Renal cortical epithelial cell (primary cell): ENCODE measurements around the gene SOCS1. TPM values are rescaled to one million over a fixed set of nuclear protein-coding genes. Genes with fewer than 3 reads are reported as not detected.
A peak's percentile ranks its signal among the peaks of the same experiment; 100 is the strongest.

Experiments
- DNase-seq: peaks from one replicate; pipeline ENCODE4 v3.0.0-alpha.2; 2011; ENCODE audit warnings: low read depth
- total RNA-seq: library from RNA; depleted of rRNA; stranded (reverse); fragments of >200 nt; gene quantifications from 2 replicates; pipeline ENCODE4 v1.2.3, GENCODE V29; 2014

Gene SOCS1
- total RNA-seq, 1 donor from 2014 or later = 4.2 TPM

DNA sequence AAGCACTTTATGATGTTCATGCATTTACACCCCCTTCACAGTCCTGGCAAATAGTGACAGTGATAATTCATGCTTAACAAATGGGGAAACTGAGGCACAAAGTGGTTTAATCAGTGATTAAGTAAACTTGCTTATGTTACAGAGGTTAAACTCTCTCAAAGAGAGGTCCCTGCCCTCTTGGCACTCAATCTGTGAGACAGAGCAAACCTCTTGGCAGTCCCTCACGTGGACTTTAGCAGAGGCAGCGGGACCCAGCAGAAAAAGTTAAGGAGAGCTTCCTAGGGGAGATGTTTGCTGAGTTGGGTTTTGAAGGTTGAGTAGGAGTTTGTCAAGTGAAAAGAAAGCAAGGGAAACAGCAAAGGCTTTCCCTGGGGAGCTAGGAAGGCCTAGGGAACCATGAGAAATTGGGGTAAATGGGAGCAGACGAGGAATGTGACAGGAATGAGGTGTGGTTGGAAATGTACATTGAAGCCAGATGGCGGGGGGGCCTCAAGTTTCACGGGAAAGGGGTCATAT, 10.7 kb downstream of the SOCS1 start:
- DNase-seq = no peak

DNA sequence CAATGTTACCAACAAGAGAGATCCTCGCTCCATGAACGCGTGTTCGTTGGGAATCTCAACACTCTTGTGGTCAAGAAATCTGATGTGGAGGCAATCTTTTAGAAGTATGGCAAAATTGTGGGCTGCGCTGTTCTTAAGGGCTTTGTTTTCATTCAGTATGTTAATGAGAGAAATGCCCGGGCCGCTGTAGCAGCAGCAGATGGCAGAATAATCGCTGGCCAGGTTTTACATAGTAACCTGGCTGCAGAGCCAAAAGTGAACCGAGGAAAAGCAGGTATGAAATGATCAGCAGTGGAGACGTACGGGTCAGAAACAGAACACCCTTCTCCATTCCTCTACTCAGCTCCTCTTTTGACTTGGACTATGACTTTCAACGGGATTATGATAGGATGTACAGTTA, 13.3 kb downstream of the SOCS1 start:
- DNase-seq = no peak

DNA sequence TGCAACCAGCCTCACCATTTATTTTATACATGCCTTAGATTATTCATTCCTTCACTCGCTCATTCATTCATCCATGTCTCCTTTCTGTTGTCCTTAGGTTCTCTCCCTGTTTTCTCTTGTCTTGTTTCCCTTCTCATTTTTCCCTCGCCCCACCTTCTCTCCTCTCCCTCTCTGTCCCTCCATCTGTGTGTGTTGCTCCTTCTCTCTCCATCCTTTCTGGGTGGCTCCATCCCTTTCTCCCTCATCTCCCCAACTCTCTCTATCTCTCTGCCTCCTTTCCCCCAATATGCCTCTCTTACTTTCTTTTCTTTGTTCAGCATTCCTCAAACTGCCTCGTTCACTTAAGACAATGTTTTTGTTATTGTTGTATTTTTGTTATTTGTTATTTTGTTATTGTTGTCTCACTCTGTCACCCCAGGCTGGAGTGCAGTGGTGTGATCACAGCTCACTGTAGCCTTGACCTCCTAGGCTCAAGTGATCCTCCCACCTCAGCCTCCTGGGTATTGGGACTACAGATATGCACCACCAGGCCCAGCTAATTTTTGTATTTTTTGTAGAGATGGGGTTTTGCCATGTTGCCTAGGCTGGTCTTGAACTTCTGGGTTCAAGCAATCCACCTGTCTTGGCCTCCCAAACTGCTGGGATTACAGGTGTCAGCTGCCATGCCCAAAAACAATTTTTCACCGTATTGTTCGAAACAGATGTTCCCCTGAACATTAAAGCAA, 14.4 kb downstream of the SOCS1 start:
- DNase-seq = no peak

DNA sequence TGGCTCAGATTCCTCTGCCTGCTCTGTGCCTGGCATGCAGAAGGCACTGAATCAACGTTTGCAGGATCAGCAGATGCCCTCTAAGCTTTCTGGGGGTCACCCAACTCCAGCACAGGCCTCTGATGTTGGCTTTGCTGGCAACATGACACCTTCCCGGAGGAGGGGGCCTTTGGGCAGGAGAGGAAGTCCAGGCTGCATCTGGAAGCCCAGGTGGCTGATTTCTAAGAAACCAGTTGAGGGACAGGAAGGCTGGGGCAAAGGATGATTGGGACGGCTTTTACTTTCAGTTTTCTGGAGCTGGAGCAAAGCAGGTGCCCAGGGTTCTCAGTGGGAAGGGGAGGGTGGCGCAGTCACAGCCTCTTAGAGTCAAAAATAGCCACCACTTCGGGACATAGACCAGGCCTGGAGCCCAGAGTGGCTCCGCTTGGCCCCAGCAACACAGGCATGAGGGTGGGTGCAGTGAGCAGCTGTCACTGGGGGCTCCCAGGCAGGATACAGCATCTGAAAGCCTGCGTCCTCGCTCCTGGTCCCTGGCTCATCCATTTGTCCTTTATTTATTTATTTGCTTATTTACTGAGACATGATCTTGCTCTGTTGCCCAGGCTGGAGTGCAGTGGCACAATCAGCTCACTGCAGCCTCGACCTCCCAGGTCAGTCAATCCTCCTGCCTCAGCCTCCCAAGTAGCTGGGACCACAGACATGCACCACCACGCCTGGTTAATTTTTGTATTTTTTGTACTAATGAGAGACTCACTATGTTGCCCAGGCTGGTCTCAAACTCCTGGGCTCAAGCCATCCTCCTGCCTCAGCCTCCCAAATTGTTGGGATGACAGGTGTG, 15.1 kb downstream of the SOCS1 start:
- DNase-seq = no peak

DNA sequence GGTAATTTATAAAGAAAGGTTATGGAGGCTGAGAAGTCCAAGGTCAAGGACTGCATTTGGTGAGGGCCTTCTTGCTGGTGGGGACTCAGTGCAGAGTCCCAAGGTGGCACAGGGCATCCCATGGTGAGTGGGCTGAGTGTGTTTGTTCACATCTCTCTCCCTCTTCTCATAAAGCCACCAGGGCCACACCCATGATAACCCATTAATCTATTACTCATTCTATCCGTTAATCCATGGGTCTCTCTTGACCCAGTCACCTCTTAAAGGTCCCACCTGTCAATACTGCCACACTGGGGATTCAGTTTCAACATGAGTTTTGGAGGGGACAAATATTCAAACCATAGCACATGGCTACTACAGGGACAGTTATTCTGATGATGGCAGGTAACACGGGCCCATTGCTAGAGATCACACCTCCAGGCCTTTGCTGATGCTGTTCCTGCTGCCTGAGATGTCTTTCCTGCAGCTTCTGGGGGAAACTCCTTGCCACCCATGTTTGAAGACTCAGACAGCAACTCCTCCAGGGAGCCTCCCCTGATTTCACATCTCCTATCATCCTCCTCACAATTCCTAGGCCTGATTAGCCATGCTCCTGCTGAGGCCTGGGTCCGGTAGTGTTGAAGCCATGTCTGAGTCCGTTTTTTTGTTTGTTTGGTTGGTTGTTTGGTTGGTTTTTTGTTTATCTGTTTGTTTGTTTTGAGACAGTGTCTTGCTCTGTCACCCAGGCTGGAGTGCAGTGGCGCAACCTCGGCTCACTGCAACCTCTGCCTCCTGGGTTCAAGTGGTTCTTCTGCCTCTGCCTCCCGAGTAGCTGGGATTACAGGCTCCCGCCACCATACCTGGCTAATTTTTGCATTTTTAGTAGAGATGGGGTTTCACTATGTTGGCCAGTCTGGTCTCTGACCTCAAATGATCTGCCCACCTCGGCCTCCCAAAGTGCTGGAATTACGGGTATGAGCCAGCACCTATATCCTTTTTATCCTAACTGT, 16.1 kb downstream of the SOCS1 start:
- no peak for DNase-seq

DNA sequence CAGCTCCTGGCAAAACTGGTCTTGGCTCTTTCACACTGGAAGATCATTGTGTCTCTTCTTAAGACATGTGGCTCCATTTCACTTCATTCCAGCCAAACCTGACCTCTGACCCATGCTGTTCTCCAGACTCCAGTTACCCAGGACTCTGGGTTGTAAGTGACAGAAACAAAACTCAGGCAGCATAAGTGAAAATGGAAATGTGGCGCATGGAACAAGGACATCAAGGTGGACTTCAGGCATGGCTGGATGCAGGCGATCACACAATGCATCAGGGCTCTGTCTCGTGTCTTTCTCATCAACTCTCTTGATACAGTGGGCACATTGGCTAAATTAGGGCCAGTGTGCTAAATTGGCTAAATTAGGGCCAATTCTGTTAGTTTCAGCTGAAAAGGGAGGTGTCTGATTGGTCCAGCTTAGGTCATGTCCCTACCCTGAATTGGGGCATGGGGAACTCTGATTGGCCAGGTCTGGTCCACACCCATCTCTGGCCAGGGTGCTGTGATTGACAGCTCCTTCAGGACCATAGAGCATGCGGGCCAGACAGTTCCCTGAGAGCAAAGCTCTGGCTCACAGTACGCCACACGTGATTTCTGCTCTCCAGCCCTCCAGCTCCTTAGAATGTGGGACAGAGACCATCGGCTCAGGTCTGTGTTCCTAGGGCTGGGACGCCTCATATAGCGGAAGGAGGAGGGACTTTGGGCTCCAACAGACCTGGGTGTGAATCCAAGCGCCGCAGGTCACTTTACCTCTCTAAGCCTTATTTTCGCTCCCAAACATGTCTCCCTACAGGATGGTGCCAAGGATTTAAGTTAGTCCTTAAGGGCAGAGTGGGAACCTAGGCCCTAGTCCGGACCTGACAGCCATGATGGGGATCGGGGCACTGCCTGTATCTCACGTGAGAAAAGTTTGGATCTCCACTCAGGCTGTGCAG, 17.5 kb downstream of the SOCS1 start:
- DNase-seq = no peak

DNA sequence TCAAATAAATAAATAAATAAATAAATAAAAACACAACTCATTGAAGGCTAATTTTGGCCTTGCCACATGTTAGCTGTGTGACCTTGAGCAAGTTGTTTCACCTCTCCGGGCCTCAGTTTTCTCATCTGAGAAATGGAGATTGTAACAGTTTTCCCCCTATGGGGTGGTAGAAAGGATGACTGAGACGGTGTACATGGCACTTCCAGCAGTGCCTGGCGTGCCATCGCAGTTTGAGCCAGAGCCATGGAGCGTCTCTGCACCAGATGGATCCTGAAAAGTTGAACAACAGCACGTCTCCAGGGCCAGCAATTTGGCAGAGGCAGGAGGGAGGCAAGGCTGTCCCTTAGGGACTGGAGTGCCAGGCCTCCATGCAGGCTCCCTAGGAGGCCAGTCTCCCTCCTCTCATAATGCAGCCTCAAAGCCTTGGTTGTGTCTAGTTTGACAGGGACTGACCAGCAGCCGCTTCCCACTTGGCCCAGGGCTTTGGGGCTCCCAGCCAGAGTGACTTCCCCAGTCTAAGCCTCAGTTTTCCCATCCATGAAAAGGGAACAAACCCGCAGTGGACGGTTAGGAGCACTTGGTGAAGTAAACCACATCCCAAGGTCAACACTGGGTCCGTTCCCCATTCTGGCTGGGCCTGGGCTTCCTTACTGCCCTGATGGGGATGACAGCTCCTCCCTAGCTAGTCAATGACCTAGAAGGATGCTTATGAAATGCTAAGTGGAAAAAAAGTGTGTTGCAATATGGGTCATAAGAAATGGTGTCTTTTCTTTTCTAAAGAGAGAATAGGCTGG, 19.3 kb downstream of the SOCS1 start:
- DNase-seq = no peak

DNA sequence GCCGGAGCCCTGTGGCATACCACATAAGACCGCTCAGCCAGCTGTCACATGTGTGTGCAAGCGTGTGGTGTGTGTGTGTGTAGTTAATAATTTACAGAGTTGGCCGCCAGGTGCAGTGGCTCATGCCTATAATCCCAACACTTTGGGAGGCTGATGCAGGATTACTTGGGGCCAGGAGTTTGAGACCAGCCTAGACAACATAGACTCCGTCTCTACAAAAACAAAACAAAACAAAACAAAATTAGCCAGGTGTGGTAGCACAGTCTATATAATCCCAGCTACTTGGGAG, 20.4 kb downstream of the SOCS1 start:
- DNase-seq = peak; percentile 55

DNA sequence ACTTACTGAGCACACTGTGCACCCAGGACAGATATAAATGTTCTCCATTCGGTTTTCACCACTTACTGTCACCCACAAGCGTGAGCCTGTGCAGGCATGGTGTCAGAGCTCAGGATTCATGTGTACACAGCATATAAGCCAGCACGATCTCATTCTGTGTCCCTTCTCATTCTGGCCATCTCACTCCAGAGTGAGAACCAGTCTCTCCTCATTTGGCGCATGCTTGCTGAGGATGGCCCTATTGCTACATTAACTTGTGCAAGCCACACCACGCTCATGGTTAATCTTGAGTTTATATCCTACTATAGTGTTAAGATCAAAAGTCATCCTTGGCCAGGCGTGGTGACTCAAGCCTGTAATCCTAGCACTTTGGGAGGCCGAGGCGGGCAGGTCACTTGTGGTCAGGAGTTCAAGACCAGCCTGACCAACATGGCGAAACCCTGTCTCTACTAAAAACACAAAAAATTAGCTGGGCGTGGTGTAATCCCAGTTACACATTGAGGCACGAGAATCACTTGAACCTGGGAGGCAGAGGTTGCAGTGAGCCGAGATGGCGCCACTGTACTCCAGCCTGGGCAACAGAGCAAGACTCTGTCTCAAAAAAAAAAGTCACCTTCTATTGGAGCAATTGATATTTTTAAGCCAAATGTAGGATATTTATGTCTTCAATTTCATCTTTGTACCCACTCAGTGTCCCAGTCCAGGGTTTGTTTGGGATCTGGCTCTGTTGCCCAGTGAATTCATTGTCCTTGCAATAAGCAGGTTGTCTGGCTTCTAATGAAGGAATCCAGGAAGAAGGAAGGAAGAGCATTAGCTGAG, 20.9 kb downstream of the SOCS1 start:
- DNase-seq = no peak

DNA sequence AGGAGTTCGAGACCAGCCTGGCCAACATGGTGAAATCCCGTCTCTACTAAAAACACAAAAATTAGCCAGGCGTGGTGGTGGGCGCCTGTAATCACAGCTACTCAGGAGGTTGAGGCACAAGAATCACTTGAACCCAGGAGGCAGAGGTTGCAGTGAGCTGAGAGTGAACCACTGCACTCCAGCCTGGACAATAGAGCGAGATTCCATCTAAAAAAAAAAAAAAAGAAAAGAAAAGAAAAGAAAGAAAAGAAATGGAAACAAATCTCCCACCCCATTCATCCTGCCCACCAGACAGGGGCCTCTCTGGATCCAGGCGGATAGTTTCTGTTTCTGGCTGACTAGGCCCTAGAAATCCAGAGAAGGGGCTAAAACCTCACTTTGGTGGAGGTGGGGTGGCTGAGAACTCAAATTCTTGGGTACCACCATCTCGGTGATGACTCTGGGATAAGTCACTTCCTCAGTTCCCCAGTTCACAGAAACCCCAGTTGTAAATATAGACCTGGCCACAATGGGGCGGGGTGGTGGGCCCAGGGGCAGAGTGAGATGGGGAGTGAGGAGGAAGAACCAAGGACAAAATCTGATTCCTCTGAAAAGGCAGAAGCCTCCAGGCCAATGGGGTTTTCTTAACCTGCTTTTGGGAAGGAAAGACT, 22.2 kb downstream of the SOCS1 start:
- DNase-seq = no peak

DNA sequence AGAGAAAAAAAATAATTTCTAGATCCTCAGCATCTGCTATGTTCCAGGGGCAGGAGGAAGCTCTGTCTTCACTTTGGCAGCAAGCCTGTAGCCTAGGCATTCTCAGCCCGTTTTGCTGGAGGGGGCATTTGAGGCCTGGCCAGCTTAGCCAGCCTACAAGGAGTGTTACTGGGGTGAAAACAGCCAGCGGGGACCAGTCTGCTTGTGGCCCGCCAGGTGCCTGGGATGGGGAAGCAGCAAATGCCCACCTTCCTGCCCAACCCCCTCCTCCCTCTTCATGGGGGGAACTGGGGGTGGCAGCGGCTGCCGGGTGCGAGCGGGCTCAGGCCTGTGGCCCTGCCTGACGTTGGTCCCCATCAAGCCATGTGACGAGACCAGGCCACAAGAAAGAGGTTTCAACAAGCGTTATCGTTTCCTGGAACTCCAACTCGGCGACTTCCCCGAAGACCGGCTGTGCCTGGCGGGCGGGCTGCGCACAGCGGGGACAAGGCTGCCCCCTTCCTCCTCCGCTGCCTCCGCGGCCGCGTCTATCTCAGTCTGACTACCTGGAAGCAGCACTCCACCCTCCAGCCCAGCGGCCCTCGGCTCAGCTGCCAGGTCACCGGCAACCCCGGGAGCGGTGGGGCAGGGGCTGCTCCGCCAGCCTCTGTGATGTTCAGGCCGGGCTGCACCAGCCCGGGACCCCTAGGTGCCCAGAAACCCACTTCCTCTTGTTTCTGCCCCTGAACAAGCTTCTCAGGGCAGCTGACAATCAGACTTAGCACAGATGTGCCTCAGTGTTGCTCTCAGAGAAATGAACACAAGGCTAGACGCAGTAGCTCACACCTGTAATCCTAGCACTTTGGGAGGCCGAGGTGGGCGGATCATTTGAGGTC, 22.9 kb downstream of the SOCS1 start:
- no peak for DNase-seq

DNA sequence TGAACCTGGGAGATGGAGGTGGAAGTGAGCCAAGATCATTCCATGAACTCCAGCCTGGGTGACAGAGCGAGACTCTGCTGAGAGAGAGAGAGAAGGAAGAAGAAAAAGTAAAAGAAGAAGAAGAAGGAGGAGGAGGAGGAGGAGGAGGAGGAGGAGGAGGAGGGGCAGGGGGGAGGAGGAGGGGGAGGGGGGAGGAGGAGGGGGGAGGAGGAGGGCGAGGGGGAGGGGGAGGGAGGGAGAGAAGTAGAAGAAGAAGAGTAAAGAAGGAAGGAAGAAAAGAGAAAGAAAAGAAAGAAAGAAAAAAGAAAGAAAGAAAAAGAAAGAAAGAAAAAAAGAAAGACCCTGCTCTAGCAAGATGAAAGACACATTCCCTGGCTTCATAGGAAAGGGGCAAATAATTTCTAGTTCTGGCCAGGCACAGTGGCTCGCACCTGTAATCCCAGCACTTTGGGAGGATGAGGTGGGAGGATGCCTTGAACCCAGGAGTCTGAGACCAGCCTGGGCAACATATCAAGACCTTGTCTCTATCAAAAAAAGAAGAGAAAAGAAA, 23.6 kb downstream of the SOCS1 start:
- DNase-seq = no peak

DNA sequence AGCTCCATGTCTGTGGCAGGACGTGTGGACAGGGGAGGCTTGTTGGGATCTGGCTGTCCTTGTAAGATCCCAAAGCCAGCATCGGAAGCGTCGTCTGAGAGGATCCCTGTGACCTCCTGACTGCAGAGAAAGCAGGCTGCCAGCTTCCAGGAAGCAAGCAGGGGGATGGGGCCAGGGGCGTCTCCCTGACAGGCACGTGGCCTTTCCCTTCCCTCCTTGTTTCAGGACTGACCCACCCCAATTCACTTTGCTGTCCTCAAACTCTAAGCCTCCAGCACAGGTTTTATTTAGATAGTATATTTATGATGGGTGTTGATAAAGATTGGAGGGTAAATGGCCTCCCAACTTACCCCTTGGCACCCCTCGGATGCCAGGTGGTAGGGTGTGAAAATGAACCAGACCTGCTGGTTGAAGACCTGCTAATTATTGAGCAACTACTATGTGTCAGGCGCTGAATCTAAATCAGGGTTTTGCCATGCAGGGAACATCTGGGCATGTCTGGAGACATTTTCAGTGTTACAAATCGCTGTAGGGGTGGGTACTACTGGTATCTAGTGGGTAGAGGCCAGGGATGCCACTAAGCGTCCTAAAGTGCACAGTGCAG, 24.5 kb downstream of the SOCS1 start:
- DNase-seq = no peak

DNA sequence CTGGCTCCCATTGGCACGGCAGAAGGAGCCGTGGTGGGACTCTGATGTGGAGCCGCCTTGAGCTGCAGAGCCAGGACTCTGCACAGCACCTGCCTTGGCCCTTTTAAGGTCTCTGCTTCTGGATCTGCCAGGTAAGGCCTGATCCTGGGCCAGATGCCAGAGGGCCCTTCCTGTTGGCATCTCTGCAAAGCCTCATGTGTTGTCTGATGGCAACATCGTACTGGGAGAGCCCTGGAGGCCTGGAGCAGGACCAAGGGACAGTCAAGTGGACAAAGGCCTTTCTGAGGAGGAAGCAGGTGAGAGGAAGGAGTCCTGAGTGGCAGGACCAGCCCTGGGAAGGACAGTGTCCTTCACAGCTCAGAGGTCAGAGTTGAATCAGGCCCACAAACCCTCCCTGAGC, 26.1 kb downstream of the SOCS1 start:
- DNase-seq = no peak

DNA sequence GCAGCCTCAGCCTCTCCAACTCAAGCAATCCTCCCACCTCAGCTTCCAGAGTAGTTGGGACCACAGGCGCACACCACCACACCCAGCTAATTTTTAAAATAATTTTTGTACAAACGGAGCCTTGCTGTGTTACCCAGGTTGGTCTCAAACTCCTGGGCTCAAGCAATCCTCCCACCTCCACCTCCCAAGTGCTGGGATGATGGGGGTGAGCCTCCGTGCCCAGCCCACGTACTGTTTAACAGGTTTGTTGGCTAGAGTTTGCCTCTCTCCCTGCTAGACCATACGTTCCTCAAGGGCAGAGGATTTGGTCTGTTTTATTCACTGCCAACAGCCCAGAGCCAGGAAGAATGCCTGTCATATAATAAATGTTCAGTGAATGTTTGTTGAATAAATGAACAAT, 26.6 kb downstream of the SOCS1 start:
- DNase-seq = no peak

DNA sequence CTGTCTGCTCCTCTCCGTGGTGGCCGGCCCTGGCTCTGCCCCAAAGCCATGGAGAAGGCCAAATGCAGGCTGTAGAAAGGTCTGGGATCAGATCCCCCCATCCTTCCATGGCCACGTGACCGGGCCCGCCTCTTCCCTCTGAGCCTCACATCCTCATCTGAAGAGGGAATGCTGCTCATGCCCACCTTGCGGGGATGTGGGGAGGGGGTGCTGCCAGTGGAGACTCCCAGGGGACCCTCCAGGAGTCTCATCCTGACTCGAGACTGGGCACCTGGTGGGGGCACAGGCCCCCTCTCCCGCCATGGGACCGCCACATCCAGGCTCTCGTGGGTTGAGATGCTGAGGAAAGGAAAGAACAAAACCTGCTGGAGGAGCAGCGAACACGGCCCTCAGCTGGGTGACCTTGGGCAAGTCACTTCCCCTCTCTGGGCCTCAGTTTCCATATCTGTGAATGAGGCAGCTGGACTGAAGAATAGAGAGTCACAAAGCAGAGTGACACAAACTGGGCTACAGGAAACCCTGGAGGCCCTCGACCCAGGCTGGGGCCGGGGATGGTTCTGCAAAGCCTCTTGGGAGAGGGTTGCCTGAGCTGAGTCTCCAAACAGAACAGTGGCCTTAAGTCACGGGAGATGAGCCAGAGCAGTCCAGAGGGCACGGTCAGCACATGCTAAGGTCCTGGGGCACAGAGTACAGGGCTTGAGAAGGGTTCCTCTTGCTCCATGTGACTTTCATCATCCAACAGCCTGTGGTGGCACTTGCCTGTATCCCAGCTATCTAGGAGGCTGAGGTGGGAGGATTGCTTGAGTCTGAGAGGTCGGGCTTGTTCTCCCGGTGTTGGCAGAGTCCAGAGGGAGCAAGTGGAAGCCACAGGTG, 30.1 kb downstream of the SOCS1 start:
- DNase-seq = no peak
